Posterior vena cava (tissue), 2 donors: Measurements from ENCODE around the gene COL19A1. TPM values are rescaled to one million over a fixed set of nuclear protein-coding genes. Genes with fewer than 3 reads are reported as not detected.
"Not testable (repeated sequence)": the region's sequence is repeated elsewhere in the genome, so short reads cannot be mapped to it uniquely, and the experiment has no call there.

Experiments
- DNase-seq: peaks from one replicate; pipeline ENCODE4 v3.0.0-alpha.2; 2020; ENCODE audit warnings: low spot score
- intact Hi-C, 2 donors: fragments of 100-400 bp; cut with DNase I; formaldehyde crosslinking; loops; one replicate each; pipeline versions ENCODE4 v1.14.1 to v1.14.2; 2022 to 2023
- total RNA-seq, 2 donors: library from RNA; stranded (reverse); fragmentation: NEBNext Ultra II Directional; extraction: Animal tissue kit (Norgen Biotek cat#: 25700); gene quantifications; one replicate each; pipeline ENCODE4 v1.2.1, GENCODE V29; 2021
- donor health status: DM: yes; HTN: yes; CAD: no.
- donor health status: DM: yes; HTN: yes; CAD: no.

Gene COL19A1
- total RNA-seq, 2 donors from 2014 or later, result 0.14 to 0.46 TPM

DNA sequence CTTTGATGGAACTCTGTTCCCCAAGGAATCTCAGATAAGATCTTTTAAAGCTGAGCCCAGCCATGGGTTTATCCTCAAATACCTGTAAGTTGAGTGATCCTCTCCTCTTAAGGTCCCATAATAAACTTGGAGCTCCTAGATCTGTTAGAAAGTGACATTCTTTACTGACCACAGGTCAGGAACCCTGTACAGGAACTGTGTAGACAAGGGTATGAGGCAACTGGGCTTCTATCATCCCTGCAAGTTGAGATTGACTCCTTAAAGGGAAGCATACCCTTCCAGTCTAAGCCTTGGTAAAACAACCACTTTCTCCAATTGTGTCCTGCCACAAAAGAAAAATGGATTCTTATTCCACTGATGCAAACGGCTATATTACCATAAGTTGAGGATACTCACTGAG, 26.2 kb downstream of the COL19A1 start:
- intact Hi-C loops, result not testable (repeated sequence)

DNA sequence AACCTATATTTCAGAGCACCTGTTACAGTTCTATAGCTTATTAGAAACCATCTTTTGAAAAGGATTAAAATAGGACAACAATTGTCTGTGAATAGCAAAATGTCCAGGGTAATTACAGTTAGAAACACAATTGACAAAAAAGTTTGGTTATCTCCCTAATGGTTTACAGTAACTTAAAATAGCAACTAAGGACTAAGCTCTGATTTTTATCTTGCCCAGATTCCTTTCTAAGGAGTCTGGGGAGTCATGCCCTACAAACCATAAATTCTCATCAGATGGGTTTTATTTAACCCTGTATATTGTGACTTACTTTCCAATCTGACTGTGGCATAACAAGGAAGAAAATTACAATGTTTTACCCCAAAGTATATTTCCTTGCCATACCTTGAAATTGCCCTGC, 26.9 kb downstream of the COL19A1 start:
- DNase-seq, intact Hi-C loops: not testable (repeated sequence)

More for the DNA sequence above, 26.2 kb downstream of the COL19A1 start:
- DNase-seq, result not testable (repeated sequence)

DNA sequence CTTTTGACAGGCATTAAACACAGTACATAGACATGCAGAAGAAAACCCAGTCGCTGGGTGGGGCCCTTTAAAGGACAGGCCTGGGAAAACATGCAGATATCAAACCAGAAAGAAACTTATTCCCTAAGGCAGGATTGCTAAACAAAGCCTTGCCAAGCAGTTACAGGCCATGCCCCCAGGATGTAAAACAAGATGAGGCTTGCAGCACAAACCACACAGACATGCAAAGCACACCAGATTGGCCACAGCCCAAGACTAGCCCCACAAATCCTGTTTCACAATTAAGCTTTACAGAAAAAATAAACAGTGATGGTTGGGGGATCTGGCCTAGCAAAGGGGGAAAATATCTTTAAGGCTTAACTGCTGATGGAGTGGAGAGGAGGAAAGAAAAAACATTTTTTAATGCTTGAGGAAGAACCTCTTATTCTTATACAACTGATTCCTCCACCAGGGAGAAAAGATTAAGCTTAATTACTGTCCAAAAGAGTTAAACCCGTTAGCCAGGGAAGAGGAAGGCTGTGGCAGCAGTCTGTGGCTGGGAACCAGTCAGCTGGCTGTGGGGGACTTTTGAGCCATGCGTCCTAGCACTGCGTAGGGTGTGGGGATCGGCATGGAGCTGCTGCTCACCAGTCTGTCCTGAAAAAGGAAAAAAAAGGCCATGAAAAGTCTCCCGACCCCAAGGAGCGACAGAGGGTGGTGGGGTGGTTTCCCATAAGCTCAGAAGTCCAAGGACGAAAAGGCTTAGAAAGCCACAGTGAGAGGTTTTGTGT, 28.4 kb downstream of the COL19A1 start:
- intact Hi-C loops, result no loop called here
- DNase-seq, result no peak

DNA sequence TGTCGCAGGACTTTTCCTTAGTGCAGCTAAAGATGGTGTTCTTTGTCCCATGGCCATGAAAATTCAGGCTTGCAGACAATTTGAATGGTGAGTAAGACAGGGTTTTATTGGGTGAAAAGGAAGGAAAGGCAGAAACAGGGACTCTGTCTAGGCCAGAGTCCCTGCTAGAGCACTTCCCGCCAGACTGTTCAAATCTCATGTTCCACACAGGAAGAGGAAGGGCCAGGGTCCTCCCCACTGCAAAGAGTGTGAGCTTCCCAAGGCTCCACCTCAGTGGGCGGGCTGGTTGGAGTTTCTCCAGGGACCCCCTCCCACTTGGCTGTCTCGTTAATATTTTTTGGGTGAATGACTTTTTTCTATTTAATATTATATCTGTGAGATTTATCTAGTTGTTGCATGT, 29.0 kb downstream of the COL19A1 start:
- intact Hi-C loops, result no loop called here
- no peak for DNase-seq

DNA sequence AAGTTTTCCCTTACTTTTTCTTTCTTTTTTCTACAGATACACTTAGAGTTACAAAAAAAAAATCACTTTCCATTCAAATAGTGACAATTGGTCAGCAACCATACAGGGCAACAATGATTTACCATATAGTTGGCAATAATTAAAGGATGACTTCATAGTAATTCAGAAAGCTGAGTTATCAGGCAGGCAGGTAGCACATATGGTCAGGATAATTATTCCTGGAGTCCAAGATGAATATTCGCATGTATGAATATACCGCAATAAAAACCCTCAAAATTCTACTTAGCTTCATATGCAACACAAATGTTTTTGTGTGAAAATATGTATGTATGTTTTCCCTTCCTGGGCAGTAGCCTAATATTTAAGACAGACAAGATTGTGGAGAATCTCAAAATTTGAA, 34.5 kb downstream of the COL19A1 start:
- intact Hi-C loops, result no loop called here
- no peak for DNase-seq

DNA sequence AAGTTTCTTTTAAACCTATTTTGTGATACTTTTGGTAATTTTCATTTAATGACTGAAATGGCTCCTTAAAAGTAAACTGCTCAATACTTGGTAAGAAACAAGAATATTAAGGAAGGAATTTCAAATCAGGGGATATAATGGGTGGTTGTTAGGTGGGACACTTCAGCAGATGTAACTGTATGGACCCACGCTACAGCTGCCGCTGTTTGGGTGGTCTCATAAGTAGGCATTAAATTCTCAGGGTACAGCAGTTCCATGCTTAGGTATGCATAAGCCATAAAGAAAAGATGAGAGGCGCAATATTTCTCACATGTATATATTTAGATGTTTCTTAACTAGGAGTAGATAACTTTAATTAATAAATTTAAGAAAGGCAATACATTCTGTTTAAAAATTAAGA, 35.0 kb downstream of the COL19A1 start:
- intact Hi-C loops, result no loop called here
- DNase-seq, result no peak

DNA sequence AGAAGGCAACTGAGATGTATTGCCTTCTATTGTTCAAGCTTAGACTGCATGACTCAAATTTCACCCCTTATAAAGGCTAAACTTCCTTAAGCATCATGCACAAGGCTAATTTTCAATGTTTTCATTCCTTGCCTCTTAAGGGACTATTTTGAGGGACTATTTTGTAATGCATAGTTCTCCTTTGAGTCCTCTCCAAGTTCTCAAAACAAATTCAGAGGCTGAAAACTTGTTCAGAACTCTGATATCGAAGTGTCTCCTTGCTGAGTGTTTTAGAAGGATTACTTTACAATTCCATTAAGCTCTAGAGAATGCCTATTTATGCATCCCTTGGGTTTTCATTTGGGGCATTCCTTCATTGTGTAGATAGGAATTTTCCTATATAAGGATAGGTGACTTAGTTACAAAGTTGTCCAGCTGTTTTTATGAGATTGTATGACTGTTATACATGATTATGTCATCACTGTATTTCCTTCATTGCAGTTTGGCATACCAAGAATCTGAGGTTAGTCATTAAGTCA, 41.7 kb downstream of the COL19A1 start:
- intact Hi-C loops, result no loop called here

DNA sequence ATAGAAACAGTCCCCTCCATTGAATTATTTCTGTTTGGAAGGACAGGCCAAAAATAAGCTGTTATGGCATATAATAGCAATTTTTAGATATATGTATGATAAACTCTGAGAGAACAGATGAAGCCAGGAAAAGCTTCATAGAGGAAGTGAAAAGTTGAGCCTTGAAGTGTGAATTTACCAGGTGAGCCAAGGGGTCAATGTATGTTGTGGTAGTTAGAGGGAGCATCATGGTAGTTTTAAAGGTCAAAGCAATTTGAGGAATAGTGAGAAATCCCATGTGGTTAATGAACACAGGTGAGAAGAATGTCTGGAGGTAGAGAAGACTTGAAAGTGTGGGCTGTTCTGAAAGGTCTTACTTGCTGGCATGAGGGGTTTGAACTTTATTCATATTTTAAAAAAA, 47.0 kb downstream of the COL19A1 start:
- intact Hi-C loops, result no loop called here
- DNase-seq, result no peak

More for the DNA sequence above, 41.7 kb downstream of the COL19A1 start:
- no peak for DNase-seq

DNA sequence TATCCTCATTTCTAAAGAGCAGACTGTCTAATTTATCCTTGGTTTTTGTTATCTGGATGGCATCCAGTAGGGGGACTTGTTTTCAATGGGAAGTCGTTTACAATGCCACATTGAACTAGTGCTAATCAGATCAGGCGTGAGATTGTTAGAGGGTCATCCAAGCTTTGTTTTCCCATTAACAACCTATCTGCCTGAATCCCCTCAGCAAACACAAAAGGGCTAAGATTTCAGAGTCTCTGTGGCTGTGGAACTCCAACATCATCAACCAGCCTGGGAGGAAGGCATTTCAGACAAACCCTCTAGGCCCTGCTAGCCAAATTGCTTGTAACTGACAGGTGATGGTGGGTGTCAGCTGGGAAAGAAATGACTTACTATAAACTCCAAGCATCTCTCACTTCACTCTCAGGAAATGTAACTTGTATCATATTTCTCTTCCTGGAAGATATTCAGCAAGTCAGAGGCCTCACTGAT, 47.7 kb downstream of the COL19A1 start:
- DNase-seq, result no peak
- intact Hi-C loops, result no loop called here

DNA sequence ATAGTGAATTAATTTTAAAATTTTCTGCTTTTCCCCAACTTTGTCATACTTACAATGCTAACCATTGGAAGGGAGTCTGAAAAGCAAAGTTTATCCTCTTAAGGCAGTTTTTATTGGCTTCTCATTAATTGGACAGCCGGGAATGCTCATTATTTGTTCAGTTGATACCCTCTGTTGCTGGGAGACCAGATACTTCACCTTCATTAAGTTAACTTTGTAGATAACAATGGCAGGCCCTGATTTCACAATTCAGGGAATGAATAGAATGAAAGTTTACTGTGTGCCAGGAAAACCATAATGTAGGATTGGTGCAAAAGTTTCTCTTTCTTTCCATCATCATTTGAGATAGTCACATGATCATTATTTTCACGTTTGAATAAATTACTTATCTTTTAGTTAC, 49.0 kb downstream of the COL19A1 start:
- intact Hi-C loops, result no loop called here
- DNase-seq, result no peak

DNA sequence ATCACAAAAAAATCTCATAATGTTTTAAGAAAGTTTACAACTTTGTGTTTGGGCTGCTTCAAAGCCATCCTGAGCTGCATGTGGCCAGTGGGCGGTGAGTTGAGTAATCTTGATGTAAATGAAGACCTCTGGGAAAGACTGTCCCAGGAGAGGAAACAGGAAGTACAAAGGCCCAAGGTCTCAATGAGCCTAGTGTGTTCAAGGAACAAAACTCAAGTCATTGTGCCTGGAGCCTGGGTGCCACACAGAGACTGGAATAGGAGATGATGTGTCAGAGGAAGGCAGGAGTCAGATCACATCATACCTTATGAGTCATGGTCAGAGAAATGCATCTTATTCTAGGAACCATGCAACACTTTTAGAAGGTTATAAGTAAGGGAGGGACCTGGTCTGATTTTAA, 51.5 kb downstream of the COL19A1 start:
- DNase-seq, result peak; percentile 35
- intact Hi-C loops, result no loop called here

DNA sequence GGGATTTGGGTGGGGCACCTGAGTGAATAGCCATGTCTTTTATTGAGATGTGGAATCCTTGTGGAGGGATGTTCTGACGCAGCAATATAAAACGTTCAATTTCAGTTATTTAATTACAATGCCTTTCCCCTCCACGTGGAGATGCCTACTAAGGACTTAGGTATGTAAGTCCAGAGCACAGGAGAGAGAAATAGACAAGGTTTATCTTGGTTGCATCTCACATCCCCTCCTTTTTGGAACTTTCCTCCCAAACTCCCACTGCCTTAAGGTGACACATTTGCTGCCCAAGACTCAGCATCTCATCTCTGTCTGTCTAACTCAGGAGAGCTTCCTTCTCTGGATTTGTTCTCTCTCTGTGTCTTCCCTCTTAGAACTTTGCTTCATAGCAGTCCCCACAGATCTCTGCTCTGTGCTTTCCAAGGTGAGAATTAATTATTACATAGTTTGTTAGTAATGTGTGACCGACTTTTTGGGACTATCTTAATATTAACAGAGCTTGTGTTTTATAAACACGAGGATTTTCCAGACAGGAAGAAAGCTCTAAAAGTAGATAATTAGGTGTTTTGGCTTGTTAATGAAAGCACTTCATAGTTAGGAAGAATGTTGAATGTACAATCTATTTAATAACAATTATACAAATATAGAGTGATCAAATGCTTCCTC, 52.6 kb downstream of the COL19A1 start:
- intact Hi-C loops, result no loop called here
- no peak for DNase-seq

DNA sequence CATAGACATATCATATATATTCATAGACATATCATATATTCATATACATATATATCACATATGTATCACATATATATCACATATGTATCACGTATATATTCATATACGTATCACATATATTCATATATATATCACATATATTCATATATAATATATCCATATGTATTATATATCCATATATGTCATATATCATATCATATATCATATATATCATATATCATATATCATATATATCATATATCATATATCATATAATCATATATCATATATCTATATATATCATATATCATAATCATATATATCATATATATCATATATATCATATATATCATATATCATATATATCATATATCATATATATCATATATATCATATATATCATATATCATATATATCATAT, 54.7 kb downstream of the COL19A1 start:
- intact Hi-C loops, DNase-seq: not testable (repeated sequence)

DNA sequence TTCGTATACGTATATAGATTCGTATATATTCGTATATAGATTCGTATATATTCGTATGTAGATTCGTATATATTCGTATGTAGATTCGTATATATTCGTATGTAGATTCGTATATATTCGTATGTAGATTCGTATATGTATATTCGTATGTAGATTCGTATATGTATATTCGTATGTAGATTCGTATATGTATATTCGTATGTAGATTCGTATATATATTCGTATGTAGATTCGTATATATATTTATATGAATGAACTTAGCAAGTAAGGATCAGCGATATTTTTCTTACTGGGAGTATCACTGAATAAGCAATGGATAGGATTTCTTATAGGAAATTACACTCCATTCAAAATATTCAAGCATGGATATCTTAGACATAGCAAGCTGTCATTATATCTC, 55.3 kb downstream of the COL19A1 start:
- intact Hi-C loops, DNase-seq: not testable (repeated sequence)

DNA sequence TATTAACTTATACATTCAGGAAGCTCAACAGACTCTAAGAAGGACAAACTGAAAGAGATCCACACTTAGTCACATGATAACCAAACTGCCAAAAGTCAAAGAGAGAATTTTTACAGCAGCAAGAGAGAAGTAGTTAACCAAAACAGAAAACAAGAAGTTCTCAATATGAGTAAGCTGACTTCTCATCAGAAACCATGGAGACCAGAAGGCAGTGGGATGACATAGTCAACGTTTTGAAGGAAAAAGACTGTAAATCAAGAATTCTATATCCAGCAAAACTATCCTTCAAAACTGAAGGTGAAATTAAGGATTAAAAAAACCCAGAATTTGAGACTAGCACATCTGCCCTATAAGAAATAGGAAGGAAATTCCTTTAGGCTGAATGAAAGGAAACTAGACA, 60.4 kb downstream of the COL19A1 start:
- intact Hi-C loops, result no loop called here
- no peak for DNase-seq

DNA sequence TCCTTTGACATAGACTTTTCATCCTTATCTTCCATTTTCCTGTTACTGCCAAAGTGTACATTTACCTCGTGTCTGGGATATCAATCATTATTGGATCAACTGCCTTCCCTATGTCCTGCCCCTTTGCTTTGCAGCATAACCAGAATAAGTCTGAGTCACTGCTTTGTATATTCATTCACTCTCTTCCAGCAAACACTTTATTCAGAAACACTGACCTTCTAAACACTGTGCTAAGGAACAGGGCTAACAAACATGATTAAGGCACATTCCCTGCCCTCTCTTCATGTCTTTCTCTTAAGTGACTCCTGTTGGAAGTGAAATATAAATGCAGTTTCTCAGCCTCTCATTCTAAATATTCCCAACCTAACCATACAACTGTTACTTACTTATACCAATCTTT, 66.9 kb downstream of the COL19A1 start:
- intact Hi-C loops, result no loop called here
- no peak for DNase-seq

DNA sequence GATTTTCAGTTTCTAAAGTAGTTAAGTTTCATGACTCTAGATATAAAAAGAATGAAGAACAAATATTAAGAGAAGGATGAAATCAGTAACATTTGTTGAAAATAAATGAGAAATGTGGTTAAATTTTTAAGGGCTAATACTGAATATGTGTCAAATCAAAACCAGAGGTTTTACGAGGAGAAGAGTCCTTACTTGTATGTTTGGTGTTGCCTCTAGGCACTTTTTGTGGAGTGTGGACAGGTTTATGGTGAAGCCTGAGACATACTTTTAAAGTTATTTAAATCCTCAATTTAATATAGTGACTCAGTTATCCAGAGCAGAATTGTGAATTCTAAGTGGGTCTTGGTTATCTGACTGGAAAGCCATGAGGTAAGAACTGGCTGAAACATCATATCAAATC, 68.7 kb downstream of the COL19A1 start:
- DNase-seq, result no peak
- intact Hi-C loops, result no loop called here

DNA sequence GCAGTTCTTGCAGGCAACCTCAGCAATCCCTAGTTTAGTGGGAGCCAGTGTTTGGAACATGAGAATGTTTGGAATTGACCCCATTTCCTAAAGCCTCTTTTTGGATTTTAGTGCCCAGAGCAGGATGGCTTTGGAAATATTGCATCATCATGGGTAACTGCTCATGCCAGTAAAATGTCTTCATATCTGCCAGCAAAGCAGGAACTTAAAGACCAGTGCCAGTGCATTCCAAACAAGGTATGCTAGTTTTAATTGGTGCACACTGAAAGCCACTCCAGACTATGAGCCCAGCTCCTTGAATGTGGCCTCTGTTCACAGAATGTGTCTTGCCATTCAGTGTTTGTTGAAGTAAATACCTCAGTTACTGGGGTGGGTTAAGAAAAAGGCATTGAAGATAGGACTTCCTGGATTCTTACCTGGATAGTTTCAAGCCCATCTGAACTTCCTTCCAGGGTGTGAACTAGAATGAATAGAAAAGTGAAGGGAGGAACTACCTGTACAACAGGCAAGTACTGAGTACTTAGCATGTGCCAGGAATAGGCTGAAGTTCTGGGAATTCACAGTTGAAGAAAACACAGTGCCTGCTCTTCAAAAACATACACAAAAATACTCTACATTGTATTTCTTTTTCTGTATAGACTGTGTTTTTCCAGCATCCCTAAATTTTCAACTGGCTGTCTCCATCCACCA, 70.5 kb downstream of the COL19A1 start:
- intact Hi-C loops, result no loop called here
- DNase-seq, result no peak

DNA sequence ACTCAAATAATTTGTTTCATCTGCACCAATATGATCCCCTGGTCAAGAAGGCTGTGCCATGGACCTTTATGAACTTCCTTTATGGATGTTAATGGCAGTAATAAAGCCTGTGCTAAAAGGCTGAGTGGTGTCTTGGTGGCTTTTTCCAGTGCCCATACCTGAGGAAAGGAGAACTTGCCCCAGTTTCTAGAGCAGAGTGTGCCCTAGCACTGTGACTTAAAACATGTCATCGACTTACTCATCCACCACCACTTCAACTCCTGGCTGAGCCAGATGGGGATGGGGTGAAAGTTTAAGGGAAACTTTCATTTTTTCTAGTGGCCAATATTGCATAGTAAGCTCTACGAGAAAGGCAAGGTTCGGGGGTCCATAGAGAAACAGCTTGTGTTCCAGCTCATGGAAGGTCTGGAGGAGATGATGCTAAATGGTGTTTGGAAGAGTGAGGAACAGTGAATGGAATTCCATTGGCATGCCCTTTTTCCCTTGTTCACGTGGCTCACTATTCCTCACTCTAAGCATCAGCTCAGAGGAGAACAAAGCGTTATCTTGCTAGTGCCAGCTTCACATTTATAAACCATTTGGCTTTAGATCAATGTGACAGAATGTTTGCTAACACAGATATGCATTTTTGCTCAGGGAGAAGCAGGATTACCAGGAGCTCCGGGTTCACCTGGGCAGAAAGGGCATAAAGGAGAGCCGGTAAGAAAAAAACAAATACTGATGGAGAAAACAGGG, 71.2 kb downstream of the COL19A1 start:
- DNase-seq, result no peak
- intact Hi-C loops, result no loop called here
